G401 (cell line): ENCODE results near the gene DHRSX. TPM values are rescaled to one million over a fixed set of nuclear protein-coding genes. Genes with fewer than 3 reads are reported as not detected.
"Not testable (repeated sequence)": the region's sequence is repeated elsewhere in the genome, so short reads cannot be mapped to it uniquely, and the experiment has no call there.

Experiments
- DNase-seq: peaks from one replicate; pipeline ENCODE4 v3.0.0-alpha.2; 2015; ENCODE audit warnings: low spot score
- in situ Hi-C: cut with HindIII; loops from 2 replicates; pipeline ENCODE4 v1.10.0; 2016; ENCODE audit warnings: low sequenced_read_pairs, mixed read lengths
- total RNA-seq: library from RNA; depleted of rRNA; stranded (reverse); fragments of >200 nt; shearing (Covaris generic); gene quantifications from 2 replicates; pipeline ENCODE4 v1.2.3, GENCODE V29; 2014

Gene DHRSX
- total RNA-seq, 1 experiment from 2014 or later, result 12.9 TPM

GRCh38 chrX:2521092-2521926 is 20.5 kb upstream of the DHRSX start:
- in situ Hi-C loops, result no loop called here
- no peak for DNase-seq

- in situ Hi-C loops, result no loop called here
- DNase-seq, result no peak
Observed at GRCh38 chrX:2520539-2520938, 19.8 kb upstream of the DHRSX start.

GRCh38 chrX:2519638-2520037 is 18.9 kb upstream of the DHRSX start:
- in situ Hi-C loops, DNase-seq: not testable (repeated sequence)

- DNase-seq, result no peak
- in situ Hi-C loops, result no loop called here
Observed at GRCh38 chrX:2517055-2517454, 16.3 kb upstream of the DHRSX start.

GRCh38 chrX:2516623-2517022 is 15.8 kb upstream of the DHRSX start:
- DNase-seq, result no peak
- in situ Hi-C loops, result no loop called here

- DNase-seq, result no peak
Observed at GRCh38 chrX:2514131-2514530, 13.4 kb upstream of the DHRSX start.

GRCh38 chrX:2513121-2513664 is 12.4 kb upstream of the DHRSX start:
- in situ Hi-C loops, result no loop called here
- no peak for DNase-seq

More at GRCh38 chrX:2514131-2514530, 13.4 kb upstream of the DHRSX start:
- in situ Hi-C loops, result no loop called here

GRCh38 chrX:2512501-2512900 is 11.7 kb upstream of the DHRSX start:
- in situ Hi-C loops, result no loop called here
- no peak for DNase-seq

GRCh38 chrX:2511326-2511725 is 10.6 kb upstream of the DHRSX start:
- no peak for DNase-seq
- in situ Hi-C loops, result no loop called here

- in situ Hi-C loops, result no loop called here
- DNase-seq, result no peak
Observed at GRCh38 chrX:2508648-2509335, 8.0 kb upstream of the DHRSX start.

- DNase-seq, result no peak
- in situ Hi-C loops, result no loop called here
Observed at GRCh38 chrX:2507904-2508627, 7.3 kb upstream of the DHRSX start.

GRCh38 chrX:2507196-2507595 is 6.4 kb upstream of the DHRSX start:
- in situ Hi-C loops, result no loop called here
- DNase-seq, result no peak

- in situ Hi-C loops, DNase-seq: not testable (repeated sequence)
Observed at GRCh38 chrX:2505341-2505740, 4.6 kb upstream of the DHRSX start.

GRCh38 chrX:2504706-2505332 is 4.0 kb upstream of the DHRSX start:
- no peak for DNase-seq
- in situ Hi-C loops, result no loop called here

- no peak for DNase-seq
Observed at GRCh38 chrX:2503591-2504500, 3.1 kb upstream of the DHRSX start.

GRCh38 chrX:2502668-2503519 is 2.1 kb upstream of the DHRSX start:
- in situ Hi-C loops, result no loop called here
- DNase-seq, result no peak

More at GRCh38 chrX:2503591-2504500, 3.1 kb upstream of the DHRSX start:
- in situ Hi-C loops, result no loop called here

GRCh38 chrX:2502120-2502667 is 1.4 kb upstream of the DHRSX start:
- in situ Hi-C loops, result no loop called here
- no peak for DNase-seq
